Esophagus muscularis mucosa (tissue), 3 donors: ENCODE measurements around the gene CTNNA2.

ENCODE experiments used
- CTCF ChIP-seq, 3 experiments: fragments of 200-600 bp in 2 of 3; fragments of 450-650 bp in 1 of 3; sonication (generic) in 2 of 3; IDR thresholded peaks; one replicate each; pipeline ENCODE4 v1.5.1; 2017 to 2019; ENCODE audit warnings: antibody characterized with exemption in 3 of 3, mild to moderate bottlenecking in 2 of 3, moderate library complexity in 1 of 3
- POLR2A ChIP-seq: fragments of 450-650 bp; IDR thresholded peaks from one replicate; pipeline ENCODE4 v1.6.1; 2017; ENCODE audit warnings: antibody characterized with exemption, moderate library complexity, mild to moderate bottlenecking, low read depth

- TF ChIP-seq CTCF (IDR thresholded peaks at IDR 0.05) (no peak), POLR2A (no peak)
Observed at GRCh38 chr2:79947751-79948150, 434.9 kb downstream of the CTNNA2 start.
